PC-3 (cell line): ENCODE data around the gene JAKMIP1.

ENCODE experiments used
- CTCF ChIP-seq: fragments of 300-600 bp; sonication (generic); conservative IDR thresholded peaks from 2 replicates; pipeline ENCODE4 v1.5.1; 2017; ENCODE audit warnings: antibody characterized with exemption, low read depth, mild to moderate bottlenecking, low read length
- EZH2 ChIP-seq: fragments of 300-600 bp; sonication (generic); IDR thresholded peaks from one replicate; pipeline ENCODE4 v1.6.1; 2017; ENCODE audit warnings: antibody characterized with exemption, mild to moderate bottlenecking, low read length; ENCODE audit not compliant: unreplicated experiment

- no peak for TF ChIP-seq EZH2
- TF ChIP-seq CTCF: no peak
These were observed 73.2 kb downstream of the JAKMIP1 start for GRCh38 chr4:6126971-6127745.
